Calu3 (cell line): ENCODE measurements around the gene NSMCE4A. TPM values are rescaled to one million over a fixed set of nuclear protein-coding genes. Genes with fewer than 3 reads are reported as not detected.
A peak's percentile ranks its signal among the peaks of the same experiment; 100 is the strongest.
"Not testable (repeated sequence)": the region's sequence is repeated elsewhere in the genome, so short reads cannot be mapped to it uniquely, and the experiment has no call there.

ENCODE experiments used
- BruUV-seq: library from RNA; stranded (reverse); fragments of 400-500 nt; replicated peaks from 2 replicates; lab custom pipeline; 2021; lab: Mats Ljungman, UMichigan
- CTCF ChIA-PET: fragments of 300-600 bp; sonication (Branson Sonifier 250); formaldehyde crosslinking; loops from one replicate; lab custom pipeline; 2022; ENCODE audit warnings: antibody characterized with exemption; lab: Charles Lee
- DNase-seq: peaks from one replicate; pipeline ENCODE4 v3.0.0; 2022
- H3K27ac Mint-ChIP-seq: one replicate; pipeline ENCODE4 v1.8.0; 2022; ENCODE audit warnings: mixed read lengths; ENCODE audit not compliant: unreplicated experiment
- H3K27me3 Mint-ChIP-seq: one replicate; pipeline ENCODE4 v1.8.0; 2022; ENCODE audit warnings: mixed read lengths; ENCODE audit not compliant: unreplicated experiment
- H3K36me3 Mint-ChIP-seq: one replicate; pipeline ENCODE4 v1.8.0; 2022; ENCODE audit warnings: mild to moderate bottlenecking, moderate library complexity, mixed read lengths; ENCODE audit not compliant: insufficient read depth, unreplicated experiment
- H3K4me1 Mint-ChIP-seq: one replicate; pipeline ENCODE4 v1.8.0; 2022; ENCODE audit warnings: mild to moderate bottlenecking, low read depth, mixed read lengths; ENCODE audit not compliant: unreplicated experiment
- H3K4me3 Mint-ChIP-seq: one replicate; pipeline ENCODE4 v1.8.0; 2022; ENCODE audit warnings: mild to moderate bottlenecking, low read depth, moderate library complexity, mixed read lengths; ENCODE audit not compliant: unreplicated experiment
- H3K9me3 Mint-ChIP-seq: one replicate; pipeline ENCODE4 v1.8.0; 2022; ENCODE audit warnings: low read depth, mixed read lengths; ENCODE audit not compliant: unreplicated experiment
- intact Hi-C: fragments of 100-400 bp; cut with micrococcal nuclease; formaldehyde crosslinking; loops from one replicate; pipeline ENCODE4 v1.10.0; 2022; ENCODE audit not compliant: unreplicated experiment
- total RNA-seq: library from RNA; stranded (reverse); gene quantifications from 2 replicates; pipeline ENCODE4 v1.2.3, GENCODE V29; 2022
- TF ChIP-seq, protein P1 (sequence below): fragments of 200-600 bp; IDR thresholded peaks from one replicate; pipeline ENCODE4 v1.8.0; 2022; ENCODE audit warnings: antibody characterized with exemption; ENCODE audit not compliant: unreplicated experiment

NSMCE4A gene
- total RNA-seq, 1 experiment from 2014 or later = 28.8 TPM

DNA sequence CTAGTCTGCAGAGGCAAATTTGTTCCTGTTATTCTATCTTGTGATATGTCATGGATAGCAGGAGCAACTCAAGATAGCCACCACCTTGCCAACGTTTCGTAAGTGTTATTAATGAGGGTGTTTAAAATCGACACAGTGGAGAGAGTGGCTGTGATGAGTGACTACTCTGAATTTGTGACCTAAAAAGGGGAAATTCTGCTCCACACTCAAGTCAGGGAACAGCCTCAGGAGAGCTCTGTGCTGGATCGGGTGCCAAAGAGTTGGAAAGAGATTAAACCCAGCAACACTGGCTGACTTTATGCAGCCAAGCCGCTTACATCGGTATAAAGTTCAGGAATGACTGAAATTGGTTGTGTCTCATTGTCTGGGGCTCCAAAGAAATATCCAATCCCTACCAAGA lies 23.4 kb upstream of the NSMCE4A start:
- BruUV-seq = no TSS peak
- DNase-seq = no peak
- H3K36me3 Mint-ChIP-seq = no peaks in the 10 kb centered on the region
- H3K27me3 Mint-ChIP-seq = no peaks in the 10 kb centered on the region
- intact Hi-C loops = no loop called here
- H3K4me3 Mint-ChIP-seq = no peak overlapping the region
- H3K4me1 Mint-ChIP-seq = peaks cover 17% of the 10 kb centered on the region
- H3K9me3 Mint-ChIP-seq = peaks cover 7% of the 10 kb centered on the region
- CTCF ChIA-PET = no interaction called here
- TF ChIP-seq, protein P1, sequence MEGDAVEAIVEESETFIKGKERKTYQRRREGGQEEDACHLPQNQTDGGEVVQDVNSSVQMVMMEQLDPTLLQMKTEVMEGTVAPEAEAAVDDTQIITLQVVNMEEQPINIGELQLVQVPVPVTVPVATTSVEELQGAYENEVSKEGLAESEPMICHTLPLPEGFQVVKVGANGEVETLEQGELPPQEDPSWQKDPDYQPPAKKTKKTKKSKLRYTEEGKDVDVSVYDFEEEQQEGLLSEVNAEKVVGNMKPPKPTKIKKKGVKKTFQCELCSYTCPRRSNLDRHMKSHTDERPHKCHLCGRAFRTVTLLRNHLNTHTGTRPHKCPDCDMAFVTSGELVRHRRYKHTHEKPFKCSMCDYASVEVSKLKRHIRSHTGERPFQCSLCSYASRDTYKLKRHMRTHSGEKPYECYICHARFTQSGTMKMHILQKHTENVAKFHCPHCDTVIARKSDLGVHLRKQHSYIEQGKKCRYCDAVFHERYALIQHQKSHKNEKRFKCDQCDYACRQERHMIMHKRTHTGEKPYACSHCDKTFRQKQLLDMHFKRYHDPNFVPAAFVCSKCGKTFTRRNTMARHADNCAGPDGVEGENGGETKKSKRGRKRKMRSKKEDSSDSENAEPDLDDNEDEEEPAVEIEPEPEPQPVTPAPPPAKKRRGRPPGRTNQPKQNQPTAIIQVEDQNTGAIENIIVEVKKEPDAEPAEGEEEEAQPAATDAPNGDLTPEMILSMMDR = no peak
- H3K27ac Mint-ChIP-seq = no peak overlapping the region

DNA sequence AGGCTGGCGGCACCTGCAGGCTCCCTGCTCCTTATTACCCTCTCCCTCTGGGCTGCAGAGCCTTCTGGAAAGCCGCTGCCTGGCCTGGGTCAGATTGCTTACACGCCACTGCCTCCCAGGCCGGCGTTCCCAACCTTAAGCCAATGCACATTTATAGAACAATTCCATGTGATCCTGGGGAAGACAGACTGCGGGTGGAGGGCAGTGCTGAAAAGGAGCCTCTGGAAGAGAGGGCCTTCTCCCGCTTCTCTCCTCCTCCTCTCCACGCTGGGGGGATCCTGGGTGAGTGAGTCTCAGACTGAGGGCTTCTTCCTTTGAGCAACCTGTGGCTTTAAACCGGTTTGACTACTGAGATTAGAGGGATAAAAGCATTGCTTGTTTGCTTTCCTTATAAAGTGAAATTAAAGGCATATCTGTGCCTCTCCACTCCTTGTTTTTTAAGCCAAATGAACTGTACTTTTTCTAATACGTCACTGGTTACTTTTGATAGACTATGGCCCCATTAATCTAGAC lies 19.5 kb upstream of the NSMCE4A start:
- CTCF ChIA-PET = no interaction called here
- no peaks in the 10 kb centered on the region for H3K27me3 Mint-ChIP-seq
- H3K4me1 Mint-ChIP-seq = peaks cover 25% of the 10 kb centered on the region
- H3K36me3 Mint-ChIP-seq = no peaks in the 10 kb centered on the region
- H3K4me3 Mint-ChIP-seq = peak overlapping the region; percentile 49
- no TSS peak for BruUV-seq
- TF ChIP-seq, protein P1 = no peak
- H3K27ac Mint-ChIP-seq = peak overlapping the region; percentile 36
- H3K9me3 Mint-ChIP-seq = peaks cover under 1% of the 10 kb centered on the region
- intact Hi-C loops = no loop called here
- peak; percentile 31 for DNase-seq

DNA sequence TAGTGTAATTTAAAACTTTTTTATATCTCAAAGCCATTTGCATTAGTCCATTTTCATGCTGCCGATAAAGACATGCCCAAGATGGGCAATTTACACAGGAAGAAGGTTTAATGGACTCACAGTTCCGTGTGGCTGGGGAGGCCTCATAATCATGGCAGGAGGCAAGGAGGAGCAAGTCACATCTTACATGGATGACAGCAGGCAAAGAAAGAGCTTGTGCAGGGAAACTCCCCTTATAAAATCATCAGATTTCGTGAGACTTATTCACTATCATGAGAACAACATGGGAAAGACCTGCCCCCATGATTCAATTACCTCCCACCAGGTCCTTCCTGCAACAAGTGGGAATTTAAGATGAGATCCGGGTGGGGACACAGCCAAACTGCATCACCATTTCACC lies 16.7 kb upstream of the NSMCE4A start:
- CTCF ChIA-PET, intact Hi-C loops, DNase-seq, BruUV-seq, H3K9me3 Mint-ChIP-seq, H3K27ac Mint-ChIP-seq, H3K36me3 Mint-ChIP-seq, H3K4me3 Mint-ChIP-seq, H3K27me3 Mint-ChIP-seq: not testable (repeated sequence)
- peaks cover 25% of the 10 kb centered on the region for H3K4me1 Mint-ChIP-seq

DNA sequence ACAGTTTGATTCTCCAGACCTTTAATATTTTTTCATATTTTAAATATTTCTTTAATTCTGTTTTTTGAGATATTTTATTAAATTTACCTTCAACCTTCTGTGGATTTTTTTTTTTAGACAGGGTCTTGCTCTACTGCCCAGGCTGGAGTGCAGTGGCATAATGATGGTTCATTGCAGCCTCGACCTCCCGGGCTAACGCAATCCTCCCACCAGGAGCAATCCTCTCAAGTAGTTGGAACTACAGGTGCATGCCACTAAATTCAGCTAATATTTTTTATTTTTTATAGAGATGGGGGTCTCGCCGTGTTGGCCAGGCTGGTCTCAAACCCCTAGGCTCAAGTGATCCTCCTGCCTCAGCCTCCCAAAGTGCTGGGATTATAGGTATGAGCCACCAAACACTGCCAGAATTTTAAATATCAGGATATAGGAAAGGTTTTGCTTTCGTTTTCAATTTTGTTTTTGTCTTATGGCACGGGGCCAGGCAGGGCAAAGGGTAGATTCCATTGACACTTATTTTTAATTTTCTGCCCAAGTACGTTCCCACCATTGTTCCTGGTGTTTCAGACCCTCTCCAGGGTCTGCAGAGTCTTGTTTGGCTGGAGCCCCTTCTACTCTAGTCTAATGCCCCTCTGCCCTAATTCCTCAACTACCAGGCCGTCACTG lies 15.1 kb upstream of the NSMCE4A start:
- intact Hi-C loops = no loop called here
- H3K36me3 Mint-ChIP-seq = no peaks in the 10 kb centered on the region
- no peak overlapping the region for H3K4me3 Mint-ChIP-seq
- H3K27ac Mint-ChIP-seq = no peak overlapping the region
- no peaks in the 10 kb centered on the region for H3K27me3 Mint-ChIP-seq
- CTCF ChIA-PET = interaction anchor here (0.7 kb wide), 1 partner anchor 9 kb away, joined by 3 read pairs; no protein-coding TSS in a partner anchor
- TF ChIP-seq, protein P1 = no peak
- DNase-seq = peak; percentile 24
- H3K9me3 Mint-ChIP-seq = no peaks in the 10 kb centered on the region
- no TSS peak for BruUV-seq
- peaks cover 22% of the 10 kb centered on the region for H3K4me1 Mint-ChIP-seq
